ENCODE data around the gene ECD. TPM values are rescaled to one million over a fixed set of nuclear protein-coding genes. Genes with fewer than 3 reads are reported as not detected.

The ECD gene
- total RNA-seq, 2 experiments from 2014 or later = 50.5 to 57.7 TPM

DNA sequence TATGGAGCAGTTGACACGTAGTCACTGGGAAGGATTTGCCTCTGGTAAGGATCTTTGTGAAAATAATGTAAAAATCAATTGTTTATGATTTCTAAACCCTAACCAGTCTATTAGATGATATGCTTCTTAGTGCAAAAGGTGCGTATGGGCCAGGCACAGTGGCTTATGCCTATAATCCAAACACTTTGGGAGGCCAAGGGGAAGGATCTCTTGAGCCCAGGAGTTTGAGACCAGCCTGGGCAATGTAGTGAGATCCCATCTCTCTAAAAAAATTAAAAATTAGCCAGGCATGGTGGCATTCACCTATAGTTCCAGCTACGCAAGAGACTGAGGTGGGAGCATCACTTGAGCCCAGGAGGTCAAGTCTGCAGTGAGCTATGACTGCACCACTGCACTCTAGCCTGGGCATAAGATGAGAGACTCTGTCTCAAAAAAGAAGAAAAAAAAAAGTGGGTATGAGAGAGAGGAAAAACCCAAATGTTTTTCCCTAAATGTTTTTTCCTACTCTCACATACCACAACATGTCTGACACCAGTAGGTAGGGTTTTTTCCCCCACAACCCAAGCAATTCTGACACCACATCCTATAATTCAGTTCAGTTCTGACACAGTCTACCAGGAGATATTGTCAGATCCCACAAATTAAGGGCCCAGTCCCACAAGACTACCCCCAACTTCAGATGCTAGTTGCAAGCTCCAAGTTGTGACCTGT lies 42.7 kb upstream of the ECD start:
- Histone ChIP-seq H3K4me3 (ENCODE audit: low read length) (no peak overlapping the region), H3K36me3 (ENCODE audit: insufficient read depth, low read length) (peaks cover 9% of the 10 kb centered on the region), H3K27ac (ENCODE audit: low read depth in 1 of 2, low read length in 2 of 2) (no peak overlapping the region), H3K9me3 (ENCODE audit: control insufficient read depth in 1 of 2, insufficient read depth in 1 of 2, low read length in 2 of 2) (peaks cover 0 to 4% of the 10 kb centered on the region in 2 experiments), H3K27me3 (ENCODE audit: control insufficient read depth in 1 of 2, insufficient read depth in 2 of 2, low read length in 2 of 2) (no peaks in the 10 kb centered on the region), H3K4me1 (ENCODE audit: insufficient read depth, low read length) (no peaks in the 10 kb centered on the region)
- ChIA-PET POLR2A (no interaction called here), CTCF (no interaction called here)
- Mint-ChIP-seq H3K27me3 (no peaks in the 10 kb centered on the region), H3K36me3 (ENCODE audit: low read depth) (peaks cover 75% of the 10 kb centered on the region), H3K9me3 (no peaks in the 10 kb centered on the region), H3K4me3 (no peak overlapping the region), H3K4me1 (ENCODE audit: low read depth) (no peaks in the 10 kb centered on the region), H3K27ac (no peak overlapping the region)
- TF ChIP-seq, protein P1, sequence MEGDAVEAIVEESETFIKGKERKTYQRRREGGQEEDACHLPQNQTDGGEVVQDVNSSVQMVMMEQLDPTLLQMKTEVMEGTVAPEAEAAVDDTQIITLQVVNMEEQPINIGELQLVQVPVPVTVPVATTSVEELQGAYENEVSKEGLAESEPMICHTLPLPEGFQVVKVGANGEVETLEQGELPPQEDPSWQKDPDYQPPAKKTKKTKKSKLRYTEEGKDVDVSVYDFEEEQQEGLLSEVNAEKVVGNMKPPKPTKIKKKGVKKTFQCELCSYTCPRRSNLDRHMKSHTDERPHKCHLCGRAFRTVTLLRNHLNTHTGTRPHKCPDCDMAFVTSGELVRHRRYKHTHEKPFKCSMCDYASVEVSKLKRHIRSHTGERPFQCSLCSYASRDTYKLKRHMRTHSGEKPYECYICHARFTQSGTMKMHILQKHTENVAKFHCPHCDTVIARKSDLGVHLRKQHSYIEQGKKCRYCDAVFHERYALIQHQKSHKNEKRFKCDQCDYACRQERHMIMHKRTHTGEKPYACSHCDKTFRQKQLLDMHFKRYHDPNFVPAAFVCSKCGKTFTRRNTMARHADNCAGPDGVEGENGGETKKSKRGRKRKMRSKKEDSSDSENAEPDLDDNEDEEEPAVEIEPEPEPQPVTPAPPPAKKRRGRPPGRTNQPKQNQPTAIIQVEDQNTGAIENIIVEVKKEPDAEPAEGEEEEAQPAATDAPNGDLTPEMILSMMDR (IDR thresholded peaks at IDR 0.05) = no peak
- no peak for ATAC-seq (ENCODE audit: poor library complexity)
- intact Hi-C loops (cut with DNase I, micrococcal nuclease) = no loop called here
- DNase-seq = no peak

DNA sequence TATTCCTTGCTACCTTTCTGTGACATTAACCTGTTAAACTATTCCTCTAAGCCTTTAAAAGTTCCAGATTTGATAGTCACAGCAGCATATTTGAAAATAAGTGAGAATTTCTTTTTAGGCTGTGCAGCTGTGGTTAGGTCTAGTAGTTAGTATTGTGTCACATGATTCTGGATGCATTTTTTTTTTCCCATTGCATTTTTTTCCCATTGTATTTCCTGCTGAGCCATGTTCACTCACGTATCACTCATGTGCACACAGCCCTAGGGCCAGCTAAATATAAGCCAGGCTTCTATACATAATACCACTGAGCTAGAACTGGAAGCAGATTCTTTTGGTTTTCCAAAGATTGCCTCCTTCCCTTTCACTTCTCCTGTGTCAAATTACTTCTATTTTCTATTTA lies 41.9 kb upstream of the ECD start:
- H3K4me3 Mint-ChIP-seq = no peak overlapping the region
- Histone ChIP-seq H3K36me3 (ENCODE audit: insufficient read depth, low read length) (peaks cover 9% of the 10 kb centered on the region), H3K27ac (ENCODE audit: low read depth in 1 of 2, low read length in 2 of 2) (no peak overlapping the region), H3K9me3 (ENCODE audit: control insufficient read depth in 1 of 2, insufficient read depth in 1 of 2, low read length in 2 of 2) (peaks cover 0 to 4% of the 10 kb centered on the region in 2 experiments), H3K4me3 (ENCODE audit: low read length) (no peak overlapping the region), H3K27me3 (ENCODE audit: control insufficient read depth in 1 of 2, insufficient read depth in 2 of 2, low read length in 2 of 2) (no peaks in the 10 kb centered on the region), H3K4me1 (ENCODE audit: insufficient read depth, low read length) (no peaks in the 10 kb centered on the region)
- no peak overlapping the region for H3K27ac Mint-ChIP-seq
- peaks cover 73% of the 10 kb centered on the region for H3K36me3 Mint-ChIP-seq (ENCODE audit: low read depth)
- H3K4me1 Mint-ChIP-seq (ENCODE audit: low read depth) = no peaks in the 10 kb centered on the region
- no peaks in the 10 kb centered on the region for H3K9me3 Mint-ChIP-seq
- CTCF ChIA-PET = no interaction called here
- intact Hi-C loops (cut with DNase I, micrococcal nuclease) = no loop called here
- ATAC-seq (ENCODE audit: poor library complexity) (no peak), DNase-seq (no peak)
- TF ChIP-seq, protein P1 (IDR thresholded peaks at IDR 0.05) = no peak
- POLR2A ChIA-PET = no interaction called here
- H3K27me3 Mint-ChIP-seq = no peaks in the 10 kb centered on the region

DNA sequence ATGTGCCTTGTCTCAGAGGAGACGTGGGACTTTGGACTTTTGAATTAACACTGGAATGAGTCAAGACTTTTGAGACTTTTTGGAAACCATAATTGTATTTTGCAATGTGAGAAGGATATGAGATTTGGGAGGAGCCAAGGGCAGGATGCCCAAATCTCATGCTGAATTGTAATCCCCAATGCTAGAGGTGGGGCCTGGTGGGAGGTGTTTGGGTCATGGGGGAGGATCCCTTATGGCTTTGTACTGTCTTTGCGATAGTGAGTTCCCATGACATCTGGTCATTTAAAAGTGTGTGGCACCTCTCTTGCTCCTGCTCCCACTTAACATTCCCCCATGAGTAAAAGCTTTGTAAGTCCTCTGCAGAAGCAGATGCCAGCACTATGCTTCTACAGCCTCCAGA lies 40.1 kb upstream of the ECD start:
- TF ChIP-seq, protein P1 (IDR thresholded peaks at IDR 0.05) = no peak
- ATAC-seq (ENCODE audit: poor library complexity) = no peak
- no peaks in the 10 kb centered on the region for H3K9me3 Mint-ChIP-seq
- H3K4me1 ChIP-seq (ENCODE audit: insufficient read depth, low read length) = no peaks in the 10 kb centered on the region
- no peak overlapping the region for H3K4me3 ChIP-seq (ENCODE audit: low read length)
- CTCF ChIA-PET = no interaction called here
- no peaks in the 10 kb centered on the region for H3K27me3 ChIP-seq (ENCODE audit: control insufficient read depth in 1 of 2, insufficient read depth in 2 of 2, low read length in 2 of 2)
- H3K36me3 Mint-ChIP-seq (ENCODE audit: low read depth) = peaks cover 54% of the 10 kb centered on the region
- H3K27ac ChIP-seq (ENCODE audit: low read depth in 1 of 2, low read length in 2 of 2) = no peak overlapping the region
- DNase-seq = no peak
- H3K4me3 Mint-ChIP-seq = no peak overlapping the region
- H3K36me3 ChIP-seq (ENCODE audit: insufficient read depth, low read length) = peaks cover 9% of the 10 kb centered on the region
- H3K4me1 Mint-ChIP-seq (ENCODE audit: low read depth) = no peaks in the 10 kb centered on the region
- POLR2A ChIA-PET = interaction anchor here (0.7 kb wide), 1 partner anchor 37 kb away, joined by 3 read pairs; no protein-coding TSS in a partner anchor
- intact Hi-C loops (cut with DNase I, micrococcal nuclease) = no loop called here
- no peak overlapping the region for H3K27ac Mint-ChIP-seq
- H3K27me3 Mint-ChIP-seq = no peaks in the 10 kb centered on the region
- peaks cover 0 to 4% of the 10 kb centered on the region in 2 experiments for H3K9me3 ChIP-seq (ENCODE audit: control insufficient read depth in 1 of 2, insufficient read depth in 1 of 2, low read length in 2 of 2)
